GM12891 (cell line): Measurements from ENCODE around the gene PSMB10.
"Not testable (repeated sequence)": the region's sequence is repeated elsewhere in the genome, so short reads cannot be mapped to it uniquely, and the experiment has no call there.

ENCODE experiments used
- PAX5 ChIP-seq: IDR thresholded peaks from 2 replicates; pipeline ENCODE4 v1.6.1; 2011; ENCODE audit warnings: low read length, moderate library complexity, mild to moderate bottlenecking; ENCODE audit not compliant: insufficient read depth, severe bottlenecking
- POLR2A ChIP-seq: IDR thresholded peaks from 2 replicates; pipeline ENCODE4 v1.6.1; 2011; ENCODE audit warnings: low read depth, low read length, control low read depth
- POLR2AphosphoS5 ChIP-seq: IDR thresholded peaks from 2 replicates; pipeline ENCODE4 v1.6.1; 2011; ENCODE audit warnings: low read depth, low read length, control low read depth
- POU2F2 ChIP-seq: IDR thresholded peaks from 2 replicates; pipeline ENCODE4 v1.6.1; 2011; ENCODE audit warnings: low read depth, mild to moderate bottlenecking, control low read depth, low read length, moderate library complexity

DNA sequence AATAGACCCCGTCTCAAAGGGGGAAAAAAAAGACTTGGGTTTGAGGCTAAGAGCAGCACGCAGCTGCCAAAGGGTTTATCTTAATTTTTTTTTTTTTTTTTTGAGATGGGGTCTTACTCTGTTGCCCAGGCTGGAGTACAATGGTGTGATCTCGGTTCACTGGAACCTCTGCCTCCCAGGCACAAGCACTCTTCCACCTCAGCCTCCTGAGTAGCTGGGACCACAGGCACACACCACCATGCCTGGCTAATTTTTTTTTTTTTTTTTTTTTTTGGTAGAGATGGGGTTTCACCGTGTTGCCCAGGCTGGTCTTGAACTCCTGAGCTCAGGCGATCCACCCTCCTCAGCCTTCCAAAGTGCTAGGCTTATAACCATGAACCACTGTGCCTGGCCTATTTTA, 1.1 kb upstream of the PSMB10 start:
- TF ChIP-seq POLR2AphosphoS5, POLR2A, POU2F2, PAX5: not testable (repeated sequence)
